Measurements from ENCODE around the gene CNIH4.
"Not testable (repeated sequence)": the region's sequence is repeated elsewhere in the genome, so short reads cannot be mapped to it uniquely, and the experiment has no call there.

The CNIH4 gene

GRCh38 chr1:224356685-224357625 lies at the start of gene CNIH4:
CNIH4 (plus strand) TSS chr1:224356879; CDS start chr1:224356925, 46 bp downstream.
- peak; percentile 94 for DNase-seq

GRCh38 chr1:224308064-224308463 lies 48.6 kb upstream of the CNIH4 start:
- no peak for DNase-seq

GRCh38 chr1:224311503-224311902 lies 45.2 kb upstream of the CNIH4 start:
- DNase-seq = not testable (repeated sequence)

- no peak for DNase-seq
Observed at GRCh38 chr1:224312025-224312424, 44.7 kb upstream of the CNIH4 start.

- DNase-seq = no peak
Observed at GRCh38 chr1:224317383-224318045, 39.2 kb upstream of the CNIH4 start.

- no peak for DNase-seq
Observed at GRCh38 chr1:224321706-224322105, 35.0 kb upstream of the CNIH4 start.

- no peak for DNase-seq
Observed at GRCh38 chr1:224325959-224326358, 30.7 kb upstream of the CNIH4 start.

- DNase-seq = no peak
Observed at GRCh38 chr1:224328644-224329043, 28.0 kb upstream of the CNIH4 start.

GRCh38 chr1:224329484-224329841 lies 27.2 kb upstream of the CNIH4 start:
- DNase-seq = no peak

GRCh38 chr1:224329842-224330753 lies 26.6 kb upstream of the CNIH4 start, which contains the start of gene NVL:
NVL (minus strand) TSS chr1:224330172; CDS start chr1:224330127, 45 bp downstream.
- DNase-seq = peak; percentile 88

GRCh38 chr1:224331326-224331725 lies 25.4 kb upstream of the CNIH4 start:
- no peak for DNase-seq

- DNase-seq = no peak
Observed at GRCh38 chr1:224331824-224332223, 24.9 kb upstream of the CNIH4 start.

- peak; percentile 17 for DNase-seq
Observed at GRCh38 chr1:224333309-224333926, 23.3 kb upstream of the CNIH4 start.

GRCh38 chr1:224333939-224334786 lies 22.5 kb upstream of the CNIH4 start:
- no peak for DNase-seq

GRCh38 chr1:224338150-224338838 lies 18.4 kb upstream of the CNIH4 start:
- DNase-seq = no peak

- DNase-seq = no peak
Observed at GRCh38 chr1:224339442-224340033, 17.1 kb upstream of the CNIH4 start.

GRCh38 chr1:224340453-224341384 lies 16.0 kb upstream of the CNIH4 start:
- DNase-seq = peak; percentile 36

- DNase-seq = no peak
Observed at GRCh38 chr1:224343679-224344078, 13.0 kb upstream of the CNIH4 start.

GRCh38 chr1:224348137-224348536 lies 8.5 kb upstream of the CNIH4 start:
- DNase-seq = no peak
